Activated effector memory CD4-positive, alpha-beta T cell treated with anti-CD3 and anti-CD28 coated beads, Interleukin-2, amount 50 U/mL, for 16 hours (primary cell): Measurements from ENCODE around the gene RXFP2.

Source experiments
- DNase-seq: peaks from one replicate; pipeline ENCODE4 v3.0.0-alpha.2; 2020

The RXFP2 gene

DNA sequence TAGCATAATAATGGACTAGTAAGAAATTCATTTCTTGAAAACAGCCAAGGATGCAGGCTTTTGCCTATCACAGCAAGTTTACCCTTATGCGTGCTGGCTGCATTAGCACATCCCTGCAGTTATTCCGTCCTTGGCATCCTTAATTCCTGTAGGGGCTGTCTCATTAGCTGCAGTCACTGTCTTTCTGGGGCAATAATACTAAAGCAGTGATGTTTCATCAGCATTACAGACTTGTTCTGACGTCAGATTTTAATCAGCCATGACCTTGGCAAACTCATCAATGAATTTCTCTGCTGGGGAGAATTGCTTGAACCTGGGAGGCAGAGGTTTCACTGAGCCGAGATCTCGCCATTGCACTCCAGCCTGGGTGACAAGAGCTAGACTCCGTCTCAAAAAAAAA, 103.7 kb downstream of the RXFP2 start:
- DNase-seq = no peak

DNA sequence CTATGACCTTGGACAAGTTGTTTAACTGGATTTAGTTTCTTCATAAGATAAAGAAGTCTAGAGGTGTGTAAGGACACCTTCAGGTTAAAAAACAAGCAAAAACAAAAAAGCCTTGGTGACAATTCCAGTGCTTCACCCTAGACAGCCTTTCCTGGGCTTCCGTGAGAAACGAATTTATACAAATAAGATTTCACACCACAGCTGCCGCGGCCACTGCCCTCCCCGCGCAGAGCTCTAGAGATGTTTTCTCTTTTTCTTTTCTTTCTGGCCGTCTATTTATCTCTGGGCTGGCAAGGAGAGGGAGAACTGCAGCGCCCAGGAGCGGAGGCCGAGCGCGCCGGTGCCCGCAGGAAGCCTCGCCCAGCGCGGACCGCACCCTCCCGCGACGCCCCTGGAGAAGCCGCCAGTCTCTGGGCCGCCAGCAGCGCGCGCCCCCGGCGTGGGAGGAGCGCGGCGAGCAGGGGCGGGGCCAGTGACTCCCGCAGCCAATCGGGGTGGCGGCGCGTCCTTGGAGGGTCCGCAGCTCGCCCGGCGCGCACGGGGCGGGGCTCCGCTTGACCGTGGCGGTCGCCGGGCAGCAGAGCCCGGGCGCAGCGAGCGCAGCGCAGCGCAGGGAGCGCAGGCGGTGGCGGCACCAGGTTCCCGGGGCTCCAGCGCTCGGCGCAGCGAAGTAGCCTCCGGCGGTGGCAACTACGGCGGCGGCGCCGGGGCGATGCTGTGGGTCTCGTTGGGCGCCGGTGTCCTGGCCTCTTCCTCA, 107.0 kb downstream of the RXFP2 start:
- DNase-seq = peak; percentile 90

DNA sequence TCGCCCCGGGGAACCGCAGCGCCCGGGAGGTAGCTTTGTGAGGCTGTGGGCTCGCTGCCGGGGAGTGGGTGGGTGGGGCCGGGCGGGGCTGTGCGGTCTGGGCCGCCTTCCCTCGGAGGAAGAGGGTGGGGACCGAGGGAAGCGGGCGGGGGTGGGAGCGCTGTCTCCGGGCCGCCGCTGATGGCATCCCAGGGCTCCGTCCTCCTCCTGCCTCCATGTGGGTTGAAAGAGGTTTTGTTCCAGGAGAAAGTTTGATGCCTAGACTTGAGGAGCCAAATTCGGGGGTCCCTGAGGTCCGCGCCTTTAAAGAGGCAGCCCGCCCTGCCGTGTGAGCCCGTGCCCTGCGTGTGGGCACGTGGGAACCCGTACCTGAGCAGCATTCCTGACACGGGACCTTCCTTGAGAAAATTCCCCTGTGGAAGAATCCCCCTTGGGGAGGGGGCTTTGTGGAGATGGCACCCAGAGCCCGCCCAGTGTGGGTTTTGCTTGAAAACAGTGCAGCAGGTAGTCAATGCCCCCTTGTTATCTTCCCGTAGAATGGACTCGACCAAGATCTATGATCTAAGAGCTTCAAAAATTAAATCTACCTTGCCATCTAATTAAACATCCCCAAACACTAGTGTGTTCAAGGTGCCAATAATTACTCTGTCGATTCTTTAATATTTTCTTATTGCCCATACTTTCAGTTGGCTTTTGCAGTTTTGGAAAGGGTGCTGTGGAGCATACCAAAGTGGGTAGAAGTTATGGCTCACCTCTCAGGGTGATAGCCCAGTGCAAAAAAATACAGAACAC, 107.8 kb downstream of the RXFP2 start:
- DNase-seq = no peak

DNA sequence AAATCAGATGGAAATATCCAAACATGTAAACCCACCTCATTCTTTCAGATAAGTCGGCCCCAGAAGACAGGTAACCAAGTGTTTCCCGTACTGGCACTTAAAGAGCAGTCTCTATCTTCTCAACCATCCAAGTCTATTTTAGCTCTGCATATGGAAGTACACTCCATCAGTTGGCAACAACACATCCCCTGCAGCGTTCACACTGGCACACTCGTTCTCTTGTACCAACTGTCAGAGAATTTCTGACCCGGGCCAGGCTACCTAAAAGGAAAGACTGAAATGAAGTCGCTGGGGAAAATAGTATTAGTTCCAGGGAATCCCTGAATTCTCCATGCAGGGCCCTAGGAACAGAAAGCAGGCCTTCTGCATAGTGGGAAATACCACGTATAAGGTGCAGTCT, 109.3 kb downstream of the RXFP2 start:
- no peak for DNase-seq

DNA sequence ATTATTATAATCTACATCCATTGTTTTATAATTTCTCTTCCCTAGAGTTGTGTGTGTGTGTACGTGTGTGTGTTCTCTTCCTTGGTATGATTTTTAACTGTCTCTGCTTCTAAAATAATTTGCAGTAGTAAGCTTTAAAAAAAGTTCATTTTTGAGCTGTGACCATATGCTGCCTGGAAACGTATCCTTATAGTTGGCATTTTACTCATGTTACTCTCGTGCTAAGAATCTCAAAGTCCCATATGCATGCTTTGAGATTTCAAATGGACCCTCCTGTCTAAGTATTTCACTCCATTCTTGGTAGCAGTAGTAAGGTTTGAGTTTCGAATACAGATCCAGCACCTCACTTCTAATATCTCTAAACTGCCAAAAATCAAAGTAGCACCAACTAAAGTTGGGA, 109.9 kb downstream of the RXFP2 start:
- DNase-seq = no peak

DNA sequence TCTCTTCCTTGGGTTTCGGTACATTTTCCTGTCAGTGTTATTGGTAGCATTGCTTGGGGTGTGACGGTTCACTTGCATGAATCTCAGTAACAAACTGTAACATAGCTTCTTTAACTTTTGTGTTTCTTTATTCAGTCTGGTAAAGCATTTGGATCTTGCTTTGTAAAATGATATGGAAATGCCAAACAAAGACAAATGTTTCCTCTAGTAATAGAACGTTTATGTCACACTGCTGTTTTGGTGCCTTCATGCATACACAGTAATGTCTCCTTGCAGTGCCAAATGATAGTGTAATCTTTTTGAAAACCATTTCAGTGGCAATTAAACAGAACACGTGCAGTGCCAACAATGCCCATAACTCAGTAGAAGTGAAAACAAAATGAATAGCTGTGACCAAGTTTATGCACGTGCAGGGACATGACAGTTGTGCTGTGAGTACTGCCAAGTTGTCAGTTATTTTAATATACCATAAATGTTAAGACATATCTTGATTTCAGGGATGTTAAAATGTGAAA, 110.8 kb downstream of the RXFP2 start:
- DNase-seq = no peak

DNA sequence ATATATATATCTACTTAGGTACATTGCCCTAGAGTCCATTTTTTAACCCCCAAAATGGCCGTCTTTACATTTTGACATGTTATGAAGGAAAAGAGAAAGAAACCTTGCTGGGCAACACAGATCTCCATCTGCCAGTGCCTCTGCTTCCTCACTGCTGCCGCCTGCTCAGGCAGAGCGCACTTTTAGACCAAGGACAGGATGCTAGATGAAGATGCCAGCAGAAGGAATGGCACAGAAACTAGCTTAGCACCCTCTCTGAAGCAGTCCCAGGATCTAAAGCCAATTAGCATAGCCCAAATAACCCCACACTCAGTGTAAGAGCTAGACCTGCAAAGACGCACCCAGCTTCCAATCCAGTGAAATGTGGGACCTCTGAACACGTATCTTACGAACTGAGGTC, 111.9 kb downstream of the RXFP2 start:
- DNase-seq = no peak
